Measurements from ENCODE around the gene TSGA10IP.
A peak's percentile ranks its signal among the peaks of the same experiment; 100 is the strongest.

Gene TSGA10IP

GRCh38 chr11:65900125-65900898, 45.0 kb upstream of the TSGA10IP start, which contains the start of gene FOSL1:
TSS of gene FOSL1 (minus strand) at chr11:65900388. CDS start at chr11:65900339, 49 bp downstream.
- no peaks in the 10 kb centered on the region for H4K20me1 ChIP-seq (ENCODE audit: control insufficient read depth, insufficient read depth, low read depth, low read length)
- H3K36me3 ChIP-seq (ENCODE audit: control insufficient read depth, low read length): no peaks in the 10 kb centered on the region
- H3K27ac ChIP-seq (ENCODE audit: low read depth, low read length): no peak within 1 kb of the TSS
- H3K4me1 ChIP-seq (ENCODE audit: control insufficient read depth, low read length): peaks cover 18% of the 10 kb centered on the region
- no peaks in the 10 kb centered on the region for H3K79me2 ChIP-seq (ENCODE audit: control insufficient read depth, low read length)
- H3K4me2 ChIP-seq (ENCODE audit: low read length): peak within 1 kb of the TSS; percentile 76
- H3K4me3 ChIP-seq (ENCODE audit: low read length): peak within 1 kb of the TSS; percentile 69
- H3F3A ChIP-seq (ENCODE audit: control insufficient read depth, insufficient read depth): peaks cover 5% of the 10 kb centered on the region; the same call in 1 of the 2 replicates
- no peaks in the 10 kb centered on the region for H3K9me2 ChIP-seq (replicated peaks; ENCODE audit: control insufficient read depth, low read length)
- no peaks in the 10 kb centered on the region for H3K9me3 ChIP-seq (ENCODE audit: control insufficient read depth, insufficient read depth, low read length)
- peaks cover 41% of the 10 kb centered on the region for H3K27me3 ChIP-seq (ENCODE audit: control insufficient read depth, low read length)
- TF ChIP-seq EZH2phosphoT487 (IDR thresholded peaks at IDR 0.05; ENCODE audit: borderline replicate concordance, low read length) (no peak), CTCF (IDR thresholded peaks at IDR 0.05; ENCODE audit: low read depth, low read length, poor library complexity, severe bottlenecking) (no peak)

GRCh38 chr11:65900899-65901180, 44.4 kb upstream of the TSGA10IP start:
- Histone ChIP-seq H4K20me1 (ENCODE audit: control insufficient read depth, insufficient read depth, low read depth, low read length) (no peaks in the 10 kb centered on the region), H3F3A (ENCODE audit: control insufficient read depth, insufficient read depth) (peaks cover 3% of the 10 kb centered on the region; the same call in 1 of the 2 replicates), H3K4me2 (ENCODE audit: low read length) (peak overlapping the region; percentile 76), H3K36me3 (ENCODE audit: control insufficient read depth, low read length) (no peaks in the 10 kb centered on the region), H3K4me1 (ENCODE audit: control insufficient read depth, low read length) (peaks cover 18% of the 10 kb centered on the region), H3K4me3 (ENCODE audit: low read length) (no peak overlapping the region), H3K9me2 (replicated peaks; ENCODE audit: control insufficient read depth, low read length) (no peaks in the 10 kb centered on the region), H3K27ac (ENCODE audit: low read depth, low read length) (no peak overlapping the region), H3K79me2 (ENCODE audit: control insufficient read depth, low read length) (no peaks in the 10 kb centered on the region), H3K9me3 (ENCODE audit: control insufficient read depth, insufficient read depth, low read length) (no peaks in the 10 kb centered on the region), H3K27me3 (ENCODE audit: control insufficient read depth, low read length) (peaks cover 41% of the 10 kb centered on the region)
- no peak for TF ChIP-seq CTCF (IDR thresholded peaks at IDR 0.05; ENCODE audit: low read depth, low read length, poor library complexity, severe bottlenecking)

GRCh38 chr11:65903068-65903481, 42.2 kb upstream of the TSGA10IP start:
- Histone ChIP-seq H3K36me3 (ENCODE audit: control insufficient read depth, low read length) (no peaks in the 10 kb centered on the region), H3K4me3 (ENCODE audit: low read length) (no peak overlapping the region), H4K20me1 (ENCODE audit: control insufficient read depth, insufficient read depth, low read depth, low read length) (no peaks in the 10 kb centered on the region), H3K4me1 (ENCODE audit: control insufficient read depth, low read length) (peaks cover 18% of the 10 kb centered on the region), H3K9me3 (ENCODE audit: control insufficient read depth, insufficient read depth, low read length) (no peaks in the 10 kb centered on the region), H3K79me2 (ENCODE audit: control insufficient read depth, low read length) (no peaks in the 10 kb centered on the region), H3F3A (ENCODE audit: control insufficient read depth, insufficient read depth) (no peaks in the 10 kb centered on the region; the same call in 1 of the 2 replicates), H3K4me2 (ENCODE audit: low read length) (no peak overlapping the region), H3K9me2 (replicated peaks; ENCODE audit: control insufficient read depth, low read length) (no peaks in the 10 kb centered on the region), H3K27ac (ENCODE audit: low read depth, low read length) (no peak overlapping the region), H3K27me3 (ENCODE audit: control insufficient read depth, low read length) (peaks cover 45% of the 10 kb centered on the region)
- TF ChIP-seq CTCF (IDR thresholded peaks at IDR 0.05; ENCODE audit: low read depth, low read length, poor library complexity, severe bottlenecking) (no peak), EZH2phosphoT487 (IDR thresholded peaks at IDR 0.05; ENCODE audit: borderline replicate concordance, low read length) (no peak)
